Liver (tissue), 9 donors: ENCODE results near the gene SPACDR. TPM values are rescaled to one million over a fixed set of nuclear protein-coding genes. Genes with fewer than 3 reads are reported as not detected.

Experiments
- DNase-seq: peaks from one replicate; pipeline ENCODE4 v3.0.0-alpha.2; 2017; ENCODE audit warnings: low spot score
- H3K27ac ChIP-seq, 2 donors: one replicate each; pipeline ENCODE4 v1.7.0; 2013; ENCODE audit warnings: inconsistent platforms in 2 of 2, low read length in 2 of 2, control low read depth in 1 of 2, low read depth in 1 of 2, mild to moderate bottlenecking in 1 of 2
- H3K27me3 ChIP-seq, 4 donors: one replicate each; pipeline versions ENCODE4 v1.6.1 to v1.7.0; 2013; ENCODE audit warnings: low read length in 3 of 4, inconsistent platforms in 1 of 4, mild to moderate bottlenecking in 1 of 4, moderate library complexity in 1 of 4; ENCODE audit not compliant: control insufficient read depth in 4 of 4, insufficient read depth in 4 of 4
- H3K36me3 ChIP-seq, 4 donors: one replicate each; pipeline versions ENCODE4 v1.6.1 to v1.7.0; 2013; ENCODE audit warnings: low read length in 3 of 4, mild to moderate bottlenecking in 3 of 4, low read depth in 1 of 4, moderate library complexity in 1 of 4; ENCODE audit not compliant: control insufficient read depth in 4 of 4, insufficient read depth in 3 of 4
- H3K4me1 ChIP-seq, 4 donors: one replicate each; pipeline versions ENCODE4 v1.6.1 to v1.7.0; 2013; ENCODE audit warnings: low read length in 3 of 4, mild to moderate bottlenecking in 3 of 4, moderate library complexity in 1 of 4; ENCODE audit not compliant: control insufficient read depth in 4 of 4, insufficient read depth in 4 of 4
- H3K4me3 ChIP-seq, 3 donors: one replicate each; pipeline versions ENCODE4 v1.6.1 to v1.7.0; 2013; ENCODE audit warnings: low read length in 3 of 3, control low read depth in 1 of 3, low read depth in 1 of 3, mild to moderate bottlenecking in 1 of 3
- H3K9ac ChIP-seq, 2 donors: one replicate each; pipeline ENCODE4 v1.7.0; 2013; ENCODE audit warnings: low read length in 2 of 2, mild to moderate bottlenecking in 2 of 2, moderate library complexity in 2 of 2, control low read depth in 1 of 2, low read depth in 1 of 2
- H3K9me3 ChIP-seq, 4 donors: one replicate each; pipeline versions ENCODE4 v1.6.1 to v1.7.0; 2013; ENCODE audit warnings: low read length in 3 of 4; ENCODE audit not compliant: control insufficient read depth in 4 of 4
- FOXA1 ChIP-seq: IDR thresholded peaks from 2 replicates; pipeline ENCODE4 v1.6.1; 2016; ENCODE audit warnings: antibody characterized with exemption
- HNF4A ChIP-seq, 2 donors: conservative IDR thresholded peaks; 2 replicates each; pipeline ENCODE4 v1.6.1; 2016; ENCODE audit warnings: antibody characterized with exemption in 2 of 2, mild to moderate bottlenecking in 2 of 2
- HNF4G ChIP-seq: IDR thresholded peaks from 2 replicates; pipeline ENCODE4 v1.6.1; 2016; ENCODE audit warnings: antibody characterized with exemption
- JUND ChIP-seq, 2 donors: IDR thresholded peaks; 2 replicates each; pipeline ENCODE4 v1.6.1; 2016; ENCODE audit warnings: antibody characterized with exemption in 2 of 2
- NR2F2 ChIP-seq: IDR thresholded peaks from 2 replicates; pipeline ENCODE4 v1.6.1; 2016; ENCODE audit warnings: antibody characterized with exemption
- RAD21 ChIP-seq, 2 donors: IDR thresholded peaks; 2 replicates each; pipeline ENCODE4 v1.6.1; 2016; ENCODE audit warnings: antibody characterized with exemption in 2 of 2, mild to moderate bottlenecking in 2 of 2
- TAF1 ChIP-seq: conservative IDR thresholded peaks from 2 replicates; pipeline ENCODE4 v1.6.1; 2016; ENCODE audit warnings: antibody characterized with exemption, mild to moderate bottlenecking
- YY1 ChIP-seq: IDR thresholded peaks from 2 replicates; pipeline ENCODE4 v1.6.1; 2016; ENCODE audit warnings: antibody characterized with exemption, mild to moderate bottlenecking
- WGBS: extraction: QIAGEN DNeasy Blood & Tissue Kit; methylation state at CpG from one replicate; pipeline ENCODE4 v1.1.7; 2013; 5-methylcytosine and 5-hydroxymethylcytosine counted together
- polyA plus RNA-seq, 2 donors: library from polyadenylated mRNA; stranded (reverse) in 1 of 2; unstranded in 1 of 2; fragments of 200-250 nt in 1 of 2; fragments of >200 nt in 1 of 2; fragmentation: Nextera tagmentation in 1 of 2; extraction: Ambion mirVana in 1 of 2; gene quantifications; one replicate each; pipeline versions ENCODE4 v1.2.1 to v1.2.3, GENCODE V29; 2013 to 2015
- total RNA-seq, 2 donors: library from RNA; depleted of rRNA; stranded (reverse); fragments of >200 nt; gene quantifications; one replicate each; pipeline ENCODE4 v1.2.3, GENCODE V29; 2014
- TF ChIP-seq, protein P1 (sequence below): fragments of 150-350 bp; IDR thresholded peaks from 2 replicates; pipeline ENCODE4 v1.5.1; 2017; ENCODE audit warnings: improper control_type of control experiment, low read depth, low read length; ENCODE audit not compliant: missing input control
- TF ChIP-seq, protein P2 (sequence below): IDR thresholded peaks from 2 replicates; pipeline ENCODE4 v1.6.1; 2016; ENCODE audit warnings: antibody characterized with exemption
- donor health status: healthy.
- donor health status: healthy.
- donor health status: healthy.
- donor health status: healthy.
- donor health status: healthy.

SPACDR gene
- total and polyA plus RNA-seq, 4 donors: 0.06 to 0.33 (median 0.17) TPM; not detected in 1

DNA sequence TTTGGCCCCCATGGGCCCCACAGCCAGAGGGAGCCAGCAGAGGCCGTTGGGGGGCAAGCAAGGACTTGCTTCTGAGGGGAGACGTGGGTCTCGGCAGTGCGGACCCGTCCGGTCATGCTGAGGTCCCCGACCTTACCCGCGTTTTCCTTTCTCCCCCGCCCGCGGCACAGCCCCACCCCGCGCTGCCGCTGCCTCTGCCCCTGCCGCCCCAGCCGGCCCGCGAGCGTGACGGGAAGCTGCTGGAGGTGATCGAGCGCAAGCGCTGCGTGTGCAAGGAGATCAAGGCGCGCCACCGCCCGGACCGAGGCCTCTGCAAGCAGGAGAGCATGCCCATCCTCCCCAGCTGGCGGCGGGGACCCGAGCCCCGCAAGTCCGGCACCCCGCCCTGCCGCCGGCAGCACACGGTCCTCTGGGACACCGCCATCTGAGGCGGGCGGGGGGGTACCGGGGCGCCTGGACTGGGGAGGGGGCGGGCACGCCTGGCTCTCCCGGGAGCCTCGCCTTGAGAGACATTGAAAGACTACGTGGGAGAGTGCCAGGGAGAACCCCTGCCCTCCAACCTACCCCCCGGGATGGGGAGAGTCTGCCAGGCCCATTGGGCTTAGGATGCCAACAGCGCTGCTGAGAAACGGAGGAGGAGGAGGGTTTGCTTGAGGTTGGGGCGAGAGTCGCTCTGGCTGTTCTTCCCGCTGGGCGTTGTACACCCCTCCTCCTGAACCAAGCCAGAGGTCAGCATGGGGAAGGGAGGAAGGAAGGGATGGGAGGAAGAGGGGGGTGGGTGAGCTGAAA, 29.6 kb upstream of the SPACDR start:
- no peak for TF ChIP-seq TAF1
- TF ChIP-seq, protein P1, sequence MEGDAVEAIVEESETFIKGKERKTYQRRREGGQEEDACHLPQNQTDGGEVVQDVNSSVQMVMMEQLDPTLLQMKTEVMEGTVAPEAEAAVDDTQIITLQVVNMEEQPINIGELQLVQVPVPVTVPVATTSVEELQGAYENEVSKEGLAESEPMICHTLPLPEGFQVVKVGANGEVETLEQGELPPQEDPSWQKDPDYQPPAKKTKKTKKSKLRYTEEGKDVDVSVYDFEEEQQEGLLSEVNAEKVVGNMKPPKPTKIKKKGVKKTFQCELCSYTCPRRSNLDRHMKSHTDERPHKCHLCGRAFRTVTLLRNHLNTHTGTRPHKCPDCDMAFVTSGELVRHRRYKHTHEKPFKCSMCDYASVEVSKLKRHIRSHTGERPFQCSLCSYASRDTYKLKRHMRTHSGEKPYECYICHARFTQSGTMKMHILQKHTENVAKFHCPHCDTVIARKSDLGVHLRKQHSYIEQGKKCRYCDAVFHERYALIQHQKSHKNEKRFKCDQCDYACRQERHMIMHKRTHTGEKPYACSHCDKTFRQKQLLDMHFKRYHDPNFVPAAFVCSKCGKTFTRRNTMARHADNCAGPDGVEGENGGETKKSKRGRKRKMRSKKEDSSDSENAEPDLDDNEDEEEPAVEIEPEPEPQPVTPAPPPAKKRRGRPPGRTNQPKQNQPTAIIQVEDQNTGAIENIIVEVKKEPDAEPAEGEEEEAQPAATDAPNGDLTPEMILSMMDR: no peak
- TF ChIP-seq NR2F2: peak; percentile 15
- no peak for TF ChIP-seq HNF4G
- TF ChIP-seq RAD21 (IDR thresholded peaks at IDR 0.05): peak in 1 of 2 donors; percentile 14
- TF ChIP-seq JUND (IDR thresholded peaks at IDR 0.05): no peak
- no peak for TF ChIP-seq YY1
- peak overlapping the region in 1 of 3 donors; percentile 42 for H3K4me3 ChIP-seq
- peaks cover 0 to 6% (median 3%) of the 10 kb centered on the region in 4 donors for H3K4me1 ChIP-seq
- no peaks in the 10 kb centered on the region for H3K27me3 ChIP-seq
- H3K9ac ChIP-seq: no peak overlapping the region
- WGBS: 16% methylated on average over 56 of the region's 56 CpGs
- H3K36me3 ChIP-seq: no peaks in the 10 kb centered on the region
- DNase-seq: peak; percentile 65
- H3K27ac ChIP-seq: no peak overlapping the region
- H3K9me3 ChIP-seq: no peaks in the 10 kb centered on the region

GRCh38 chr7:100492738-100493475, 28.8 kb upstream of the SPACDR start:
- TF ChIP-seq HNF4A (conservative IDR thresholded peaks at IDR 0.05) (no peak), JUND (IDR thresholded peaks at IDR 0.05) (no peak), FOXA1 (no peak)
- TF ChIP-seq, protein P1: no peak
- TF ChIP-seq, protein P2, sequence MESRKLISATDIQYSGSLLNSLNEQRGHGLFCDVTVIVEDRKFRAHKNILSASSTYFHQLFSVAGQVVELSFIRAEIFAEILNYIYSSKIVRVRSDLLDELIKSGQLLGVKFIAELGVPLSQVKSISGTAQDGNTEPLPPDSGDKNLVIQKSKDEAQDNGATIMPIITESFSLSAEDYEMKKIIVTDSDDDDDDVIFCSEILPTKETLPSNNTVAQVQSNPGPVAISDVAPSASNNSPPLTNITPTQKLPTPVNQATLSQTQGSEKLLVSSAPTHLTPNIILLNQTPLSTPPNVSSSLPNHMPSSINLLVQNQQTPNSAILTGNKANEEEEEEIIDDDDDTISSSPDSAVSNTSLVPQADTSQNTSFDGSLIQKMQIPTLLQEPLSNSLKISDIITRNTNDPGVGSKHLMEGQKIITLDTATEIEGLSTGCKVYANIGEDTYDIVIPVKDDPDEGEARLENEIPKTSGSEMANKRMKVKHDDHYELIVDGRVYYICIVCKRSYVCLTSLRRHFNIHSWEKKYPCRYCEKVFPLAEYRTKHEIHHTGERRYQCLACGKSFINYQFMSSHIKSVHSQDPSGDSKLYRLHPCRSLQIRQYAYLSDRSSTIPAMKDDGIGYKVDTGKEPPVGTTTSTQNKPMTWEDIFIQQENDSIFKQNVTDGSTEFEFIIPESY: no peak

More at GRCh38 chr7:100492738-100493475, 28.8 kb upstream of the SPACDR start:
- no peak overlapping the region for H3K9ac ChIP-seq
- 90% methylated on average over 5 of the region's 5 CpGs for WGBS
- no peaks in the 10 kb centered on the region for H3K27me3 ChIP-seq
- H3K4me1 ChIP-seq: peaks cover 0 to 6% (median 3%) of the 10 kb centered on the region in 4 donors
- no peak for DNase-seq
- no peaks in the 10 kb centered on the region for H3K9me3 ChIP-seq
- no peak overlapping the region for H3K27ac ChIP-seq
- H3K36me3 ChIP-seq: no peaks in the 10 kb centered on the region
- peak overlapping the region in 1 of 3 donors; percentile 42 for H3K4me3 ChIP-seq
